GM12878 (cell line): Measurements from ENCODE around the gene MUC13. TPM values are rescaled to one million over a fixed set of nuclear protein-coding genes. Genes with fewer than 3 reads are reported as not detected.

Experiments used
- ESRRA ChIP-seq: IDR thresholded peaks from 2 replicates; pipeline ENCODE4 v1.6.1; 2012; ENCODE audit warnings: mild to moderate bottlenecking, low read length, improper control_type of control experiment
- ETV6 ChIP-seq, 2 experiments: fragments of 450-650 bp in 1 of 2; IDR thresholded peaks in 1 of 2; conservative IDR thresholded peaks in 1 of 2; 2 replicates each; pipeline ENCODE4 v1.6.1; 2014; ENCODE audit warnings: antibody characterized with exemption in 1 of 2, borderline replicate concordance in 1 of 2, low read depth in 1 of 2, mild to moderate bottlenecking in 1 of 2, moderate library complexity in 1 of 2
- FOXM1 ChIP-seq: IDR thresholded peaks from 2 replicates; pipeline ENCODE4 v1.6.1; 2012; ENCODE audit warnings: low read depth, mild to moderate bottlenecking, inconsistent platforms, low read length, moderate library complexity
- MXI1 ChIP-seq: fragments of 150-350 bp; IDR thresholded peaks from 2 replicates; pipeline ENCODE4 v1.6.1; 2011; ENCODE audit warnings: low read depth, mild to moderate bottlenecking, inconsistent platforms, low read length, improper control_type of control experiment
- RCOR1 ChIP-seq: conservative IDR thresholded peaks from 2 replicates; pipeline ENCODE4 v1.6.1; 2012; ENCODE audit warnings: low read depth, low read length, improper control_type of control experiment
- RUNX3 ChIP-seq: IDR thresholded peaks from 2 replicates; pipeline ENCODE4 v1.6.1; 2012; ENCODE audit warnings: low read length, inconsistent platforms
- SP1 ChIP-seq: IDR thresholded peaks from one replicate; pipeline ENCODE4 v1.6.1; 2011; ENCODE audit warnings: low read depth, low read length
- SPI1 ChIP-seq: IDR thresholded peaks from 2 replicates; pipeline ENCODE4 v1.6.1; 2011; ENCODE audit warnings: low read depth, mild to moderate bottlenecking, low read length, moderate library complexity, borderline replicate concordance; ENCODE audit not compliant: insufficient read depth
- USF2 ChIP-seq: IDR thresholded peaks from 2 replicates; pipeline ENCODE4 v1.6.1; 2011; ENCODE audit warnings: low read depth, low read length, improper control_type of control experiment, borderline replicate concordance
- WRNIP1 ChIP-seq: IDR thresholded peaks from 2 replicates; pipeline ENCODE4 v1.6.1; 2011; ENCODE audit warnings: low read depth, low read length, improper control_type of control experiment, borderline replicate concordance
- ZZZ3 ChIP-seq: IDR thresholded peaks from 2 replicates; pipeline ENCODE4 v1.6.1; 2011; ENCODE audit warnings: low read depth; ENCODE audit not compliant: control insufficient read depth, insufficient read length
- polyA plus RNA-seq, 11 experiments: library from polyadenylated mRNA; depleted of rRNA in 4 of 11; unstranded in 6 of 11; stranded (reverse) in 5 of 11; fragments of >200 nt; fragmentation: Nextera tagmentation in 4 of 11; fragmentation: Illumina TruSeq in 1 of 11; extraction: Ambion mirVana in 4 of 11; extraction: Trizol in 1 of 11; gene quantifications; 1 replicate in 1 of 11; 2 replicates in 10 of 11; pipeline versions ENCODE4 v1.2.1 to v1.2.3, GENCODE V29; 2011 to 2016; ENCODE audit warnings: inconsistent platforms in 2 of 11, missing spikeins in 2 of 11, low read depth in 1 of 11
- total RNA-seq, 4 experiments: library from RNA; depleted of rRNA in 3 of 4; stranded (reverse); fragments of >200 nt in 3 of 4; fragmentation: Illumina TruSeq in 1 of 4; extraction: Trizol in 1 of 4; gene quantifications; 2 replicates each; pipeline versions ENCODE4 v1.2.1 to v1.2.3, GENCODE V29; 2013 to 2021
- TF ChIP-seq, protein P1 (sequence below): IDR thresholded peaks from 2 replicates; pipeline ENCODE4 v1.6.1; 2011; ENCODE audit warnings: borderline replicate concordance, low read depth, mild to moderate bottlenecking, moderate library complexity, low read length; ENCODE audit not compliant: insufficient read depth, poor library complexity, severe bottlenecking

Gene MUC13
- total and polyA plus RNA-seq, 10 of the 15 experiments (the other 5 are each of a cell fraction or from before 2014, with no cell fraction given) = 0.27 to 60.1 (median 0.76) TPM

GRCh38 chr3:124972457-124972856 is 37.9 kb upstream of the MUC13 start (continued):
- TF ChIP-seq, protein P1, sequence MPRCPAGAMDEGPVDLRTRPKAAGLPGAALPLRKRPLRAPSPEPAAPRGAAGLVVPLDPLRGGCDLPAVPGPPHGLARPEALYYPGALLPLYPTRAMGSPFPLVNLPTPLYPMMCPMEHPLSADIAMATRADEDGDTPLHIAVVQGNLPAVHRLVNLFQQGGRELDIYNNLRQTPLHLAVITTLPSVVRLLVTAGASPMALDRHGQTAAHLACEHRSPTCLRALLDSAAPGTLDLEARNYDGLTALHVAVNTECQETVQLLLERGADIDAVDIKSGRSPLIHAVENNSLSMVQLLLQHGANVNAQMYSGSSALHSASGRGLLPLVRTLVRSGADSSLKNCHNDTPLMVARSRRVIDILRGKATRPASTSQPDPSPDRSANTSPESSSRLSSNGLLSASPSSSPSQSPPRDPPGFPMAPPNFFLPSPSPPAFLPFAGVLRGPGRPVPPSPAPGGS = no peak
- TF ChIP-seq RCOR1 (no peak), RUNX3 (no peak), SP1 (no peak), MXI1 (no peak), ZZZ3 (no peak), ETV6 (conservative IDR thresholded peaks at IDR 0.05 in 1 of 2, IDR thresholded peaks at IDR 0.05 in 1 of 2; ENCODE audit: borderline replicate concordance in 1 of 2, low read depth in 1 of 2) (no peak), USF2 (no peak), SPI1 (no peak), WRNIP1 (no peak), FOXM1 (no peak), ESRRA (no peak)
